Heart left ventricle (tissue), 16 donors: ENCODE measurements around the gene TMEM72. TPM values are rescaled to one million over a fixed set of nuclear protein-coding genes. Genes with fewer than 3 reads are reported as not detected.

ENCODE experiments used
- ATAC-seq, 4 donors: fragments of 200-7000 bp; cut with Tn5 transposase; one replicate each; pipeline ENCODE4 v1.9.1; 2020 to 2022; ENCODE audit warnings: moderate library complexity in 4 of 4, mild to moderate bottlenecking in 3 of 4, moderate number of reproducible peaks in 1 of 4
- DNase-seq, 5 donors: peaks; one replicate each; pipeline ENCODE4 v3.0.0-alpha.2; 2020
- H3K27ac ChIP-seq, 12 donors: fragments of 200-600 bp; sonication (generic) in 4 of 12; one replicate each; pipeline versions ENCODE4 v1.5.0 to v1.8.0; 2016 to 2022; ENCODE audit warnings: mild to moderate bottlenecking in 2 of 12
- H3K27me3 ChIP-seq, 9 donors: fragments of 200-600 bp; sonication (generic) in 2 of 9; one replicate each; pipeline versions ENCODE4 v1.5.1 to v1.8.0; 2016 to 2022; ENCODE audit warnings: mild to moderate bottlenecking in 3 of 9
- H3K36me3 ChIP-seq, 9 donors: fragments of 200-600 bp; sonication (generic) in 2 of 9; one replicate each; pipeline versions ENCODE4 v1.5.0 to v1.8.0; 2018 to 2022; ENCODE audit warnings: mild to moderate bottlenecking in 2 of 9
- H3K4me1 ChIP-seq, 12 donors: fragments of 200-600 bp; sonication (generic) in 4 of 12; one replicate each; pipeline versions ENCODE4 v1.5.0 to v1.8.0; 2016 to 2022; ENCODE audit warnings: mild to moderate bottlenecking in 3 of 12
- H3K4me3 ChIP-seq, 12 donors: fragments of 200-600 bp; sonication (generic) in 4 of 12; one replicate each; pipeline versions ENCODE4 v1.5.0 to v1.8.0; 2017 to 2022; ENCODE audit warnings: mild to moderate bottlenecking in 9 of 12, moderate library complexity in 4 of 12
- H3K9me3 ChIP-seq, 12 donors: fragments of 200-600 bp; sonication (generic) in 4 of 12; one replicate each; pipeline versions ENCODE4 v1.5.0 to v1.8.0; 2016 to 2022; ENCODE audit warnings: mild to moderate bottlenecking in 1 of 12
- POLR2A ChIP-seq, 2 donors: fragments of 450-650 bp; IDR thresholded peaks; one replicate each; pipeline ENCODE4 v1.6.1; 2017; ENCODE audit warnings: antibody characterized with exemption in 2 of 2, mild to moderate bottlenecking in 2 of 2, moderate library complexity in 2 of 2
- WGBS, 4 donors: extraction: QIAGEN DNeasy Blood & Tissue Kit in 2 of 4; methylation state at CpG; one replicate each; pipeline versions ENCODE4 v1.1.5 to v1.1.7; 2013 to 2018; 5-methylcytosine and 5-hydroxymethylcytosine counted together
- intact Hi-C, 10 donors: fragments of 100-400 bp; cut with DNase I; formaldehyde crosslinking; loops; one replicate each; pipeline versions ENCODE4 v1.11.1 to v1.14.2; 2022
- polyA plus RNA-seq, 2 donors: library from polyadenylated mRNA; stranded (reverse); fragments of 200-250 nt; gene quantifications; one replicate each; pipeline ENCODE4 v1.2.3, GENCODE V29; 2013
- total RNA-seq, 9 donors: library from RNA; depleted of rRNA in 2 of 9; stranded (reverse); fragments of >200 nt in 2 of 9; fragmentation: NEBNext Ultra II Directional in 3 of 9; extraction: Animal tissue kit (Norgen Biotek cat#: 25700) in 3 of 9; gene quantifications; one replicate each; pipeline versions ENCODE4 v1.1.0 to v1.2.4, GENCODE V29; 2016 to 2023
- TF ChIP-seq, protein P1 (sequence below), 12 donors: fragments of 200-600 bp; sonication (generic) in 4 of 12; IDR thresholded peaks; one replicate each; pipeline versions ENCODE4 v1.5.0 to v1.8.0; 2018 to 2022; ENCODE audit warnings: antibody characterized with exemption in 12 of 12, mild to moderate bottlenecking in 5 of 12
- donor health status: ischemic (EF 13 %, LVEDD 7.1; RV severe dilation, severe dysfunction).
- donor health status: healthy with polysubstance abuse.
- donor health status: DM: no; HTN: yes; CAD: no.
- donor health status: DM: no; HTN: no; CAD: no.
- donor health status: ischemic (EF 25% LVEDD 6.9; RV normal size, moderate dysfunction).
- donor health status: ischemic (EF 25% LVEDD 5.7; RV mildly dilated, moderate dysfunction).
- donor health status: healthy.
- donor health status: DM: yes; HTN: yes; CAD: no.
- donor health status: ischemic (EF 35%, LVEDD 5.7; RV mildly dilated, moderate dysfunction).
- donor health status: nonischemic (EF 11% LVEDD 7.7; RV severe dilation, severe dysfunction).
- donor health status: DM: yes; HTN: yes; CAD: no.
- donor health status: PGD.
- donor health status: ischemic (EF 29% LVEDD 5.4; RV normal size, mild dysfunction).
- donor health status: nonischemic (EF 23%, LVEDD 6.1; RV moderate dilation, normal function).

TMEM72 gene
- total and polyA plus RNA-seq, 11 donors = 0.15 to 0.27 TPM; not detected in 9

DNA sequence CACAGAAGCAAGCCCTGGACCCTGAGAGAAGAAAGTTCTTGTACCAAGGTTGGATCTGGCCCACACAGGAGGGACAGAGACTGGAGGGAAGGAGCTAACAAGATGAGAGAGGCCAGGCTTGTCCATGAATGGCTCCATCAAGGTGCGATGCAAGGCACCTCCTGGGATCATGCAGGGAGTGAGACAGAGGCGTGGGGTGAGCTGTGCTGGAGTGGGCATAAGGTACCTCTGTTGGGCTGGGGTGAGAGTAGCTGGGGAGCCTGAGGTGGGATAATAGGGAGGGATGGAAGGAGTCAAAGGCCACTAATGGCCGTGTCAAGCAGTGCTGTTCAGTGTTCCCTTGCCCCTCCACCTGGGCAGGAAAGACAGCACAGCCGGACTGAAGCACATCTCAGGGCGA lies 9.9 kb downstream of the TMEM72 start:
- no peaks in the 10 kb centered on the region for H3K27me3 ChIP-seq
- no peaks in the 10 kb centered on the region for H3K36me3 ChIP-seq
- H3K4me1 ChIP-seq = no peaks in the 10 kb centered on the region
- DNase-seq = peak in 1 of 5 donors; percentile 11
- WGBS, 4 donors = 86 to 94% (median 91%) methylated on average over 5 of the region's 5 CpGs
- no peak overlapping the region for H3K4me3 ChIP-seq
- no peak overlapping the region for H3K27ac ChIP-seq
- TF ChIP-seq POLR2A (IDR thresholded peaks at IDR 0.05) = no peak
- TF ChIP-seq, protein P1, sequence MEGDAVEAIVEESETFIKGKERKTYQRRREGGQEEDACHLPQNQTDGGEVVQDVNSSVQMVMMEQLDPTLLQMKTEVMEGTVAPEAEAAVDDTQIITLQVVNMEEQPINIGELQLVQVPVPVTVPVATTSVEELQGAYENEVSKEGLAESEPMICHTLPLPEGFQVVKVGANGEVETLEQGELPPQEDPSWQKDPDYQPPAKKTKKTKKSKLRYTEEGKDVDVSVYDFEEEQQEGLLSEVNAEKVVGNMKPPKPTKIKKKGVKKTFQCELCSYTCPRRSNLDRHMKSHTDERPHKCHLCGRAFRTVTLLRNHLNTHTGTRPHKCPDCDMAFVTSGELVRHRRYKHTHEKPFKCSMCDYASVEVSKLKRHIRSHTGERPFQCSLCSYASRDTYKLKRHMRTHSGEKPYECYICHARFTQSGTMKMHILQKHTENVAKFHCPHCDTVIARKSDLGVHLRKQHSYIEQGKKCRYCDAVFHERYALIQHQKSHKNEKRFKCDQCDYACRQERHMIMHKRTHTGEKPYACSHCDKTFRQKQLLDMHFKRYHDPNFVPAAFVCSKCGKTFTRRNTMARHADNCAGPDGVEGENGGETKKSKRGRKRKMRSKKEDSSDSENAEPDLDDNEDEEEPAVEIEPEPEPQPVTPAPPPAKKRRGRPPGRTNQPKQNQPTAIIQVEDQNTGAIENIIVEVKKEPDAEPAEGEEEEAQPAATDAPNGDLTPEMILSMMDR (IDR thresholded peaks at IDR 0.05) = no peak
- no peaks in the 10 kb centered on the region for H3K9me3 ChIP-seq
- ATAC-seq = no peak
- intact Hi-C loops = no loop called here

DNA sequence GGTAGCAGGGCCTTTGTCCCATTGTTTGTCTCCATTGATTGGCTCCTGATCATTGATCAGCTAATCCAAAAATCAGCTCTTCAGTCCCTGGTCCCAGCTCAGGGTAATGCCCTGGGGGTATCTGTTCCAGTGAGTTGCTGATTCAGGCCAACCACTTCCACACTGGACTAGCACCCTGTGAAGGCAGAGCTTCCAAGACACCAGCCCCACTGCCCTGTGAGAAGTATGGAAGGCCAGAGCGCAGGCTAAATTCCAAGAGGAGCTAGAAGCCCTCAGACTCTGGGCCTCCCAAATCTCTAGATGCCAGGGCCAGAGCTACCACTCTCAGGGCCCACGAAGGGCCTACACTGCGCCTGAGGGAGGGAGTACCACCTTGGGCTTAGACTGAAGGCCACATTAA lies 10.4 kb downstream of the TMEM72 start:
- no peak for ATAC-seq
- TF ChIP-seq, protein P1 (IDR thresholded peaks at IDR 0.05) = no peak
- TF ChIP-seq POLR2A (IDR thresholded peaks at IDR 0.05) = no peak
- H3K4me1 ChIP-seq = no peaks in the 10 kb centered on the region
- H3K27me3 ChIP-seq = no peaks in the 10 kb centered on the region
- H3K9me3 ChIP-seq = no peaks in the 10 kb centered on the region
- H3K36me3 ChIP-seq = no peaks in the 10 kb centered on the region
- peak in 1 of 5 donors; percentile 5 for DNase-seq
- intact Hi-C loops = no loop called here
- H3K27ac ChIP-seq = no peak overlapping the region
- H3K4me3 ChIP-seq = no peak overlapping the region
- WGBS, 4 donors = 90 to 100% (median 96%) methylated on average over 3 of the region's 3 CpGs

DNA sequence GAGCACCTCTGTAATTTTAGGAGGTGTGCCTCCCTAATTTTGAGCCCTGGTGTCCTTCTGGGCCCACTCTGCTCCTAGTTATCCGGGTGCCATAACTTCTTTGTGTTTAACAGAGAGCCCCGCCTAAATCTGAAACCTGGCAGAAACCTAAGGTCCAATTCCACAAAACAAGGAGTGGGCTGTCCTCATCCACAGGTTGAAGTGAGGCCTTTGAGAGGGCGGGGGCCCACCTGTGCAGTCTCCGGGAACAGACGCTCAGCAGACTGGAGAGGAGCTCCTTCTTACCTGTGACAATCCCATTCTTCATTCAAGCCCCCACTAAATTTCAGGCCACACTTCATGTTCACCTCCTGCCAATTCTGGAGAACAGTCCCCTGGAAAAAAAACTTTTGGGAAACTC lies 10.9 kb downstream of the TMEM72 start:
- ATAC-seq = no peak
- intact Hi-C loops = no loop called here
- Histone ChIP-seq H3K27ac (no peak overlapping the region), H3K27me3 (no peaks in the 10 kb centered on the region), H3K4me3 (no peak overlapping the region), H3K36me3 (no peaks in the 10 kb centered on the region), H3K9me3 (no peaks in the 10 kb centered on the region), H3K4me1 (no peaks in the 10 kb centered on the region)
- WGBS, 4 donors = 95 to 97% (median 95%) methylated on average over 5 of the region's 5 CpGs
- TF ChIP-seq, protein P1 (IDR thresholded peaks at IDR 0.05) = no peak
- no peak for TF ChIP-seq POLR2A (IDR thresholded peaks at IDR 0.05)
- DNase-seq = peak in 1 of 5 donors; percentile 6

DNA sequence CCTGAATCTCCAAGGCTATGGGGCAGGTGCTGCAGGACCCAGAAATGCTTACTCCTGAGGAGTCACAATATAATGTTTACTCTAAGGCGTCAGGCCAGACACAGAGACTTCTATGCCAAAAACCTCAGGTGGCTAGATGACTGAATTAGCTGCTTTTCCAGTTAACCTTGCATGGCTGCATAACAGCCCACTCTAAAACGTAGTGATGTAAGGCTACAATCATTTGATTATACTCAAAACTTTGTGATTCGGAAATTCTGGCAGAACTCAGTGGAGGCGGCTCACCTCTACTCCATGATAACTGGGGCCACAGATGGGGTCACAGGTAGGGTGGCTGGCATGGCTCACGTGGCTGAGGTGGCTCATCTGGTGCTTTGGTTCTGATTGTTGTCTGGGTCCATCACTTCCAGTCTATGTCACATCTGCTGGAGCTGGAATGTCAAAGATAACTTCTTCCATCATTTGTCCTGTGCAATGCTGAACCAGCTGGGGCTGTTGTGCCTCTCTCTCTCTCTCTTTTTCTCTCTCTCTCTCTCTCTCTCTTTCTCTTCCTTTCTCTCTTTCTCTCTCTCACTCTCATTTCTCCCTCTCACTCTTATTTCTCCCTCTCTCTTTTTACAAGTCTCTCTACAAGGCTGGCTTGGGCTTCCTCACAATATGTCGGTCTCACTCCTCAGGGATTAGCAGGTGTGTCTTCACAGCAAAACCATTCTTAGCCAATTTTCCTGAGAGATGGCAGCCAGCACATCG lies 11.8 kb downstream of the TMEM72 start:
- ATAC-seq (no peak), DNase-seq (peak in 1 of 5 donors; percentile 4)
- intact Hi-C loops = no loop called here
- H3K4me3 ChIP-seq = no peak overlapping the region
- H3K27me3 ChIP-seq = no peaks in the 10 kb centered on the region
- H3K4me1 ChIP-seq = no peaks in the 10 kb centered on the region
- no peaks in the 10 kb centered on the region for H3K36me3 ChIP-seq
- 89 to 95% (median 90%) methylated on average over 7 of the region's 7 CpGs for WGBS, 4 donors
- no peaks in the 10 kb centered on the region for H3K9me3 ChIP-seq
- TF ChIP-seq, protein P1 (IDR thresholded peaks at IDR 0.05) = no peak
- TF ChIP-seq POLR2A (IDR thresholded peaks at IDR 0.05) = no peak
- H3K27ac ChIP-seq = no peak overlapping the region
